Measurements from ENCODE around the gene SRCIN1. TPM values are rescaled to one million over a fixed set of nuclear protein-coding genes. Genes with fewer than 3 reads are reported as not detected.

The SRCIN1 gene
- total RNA-seq, 4 donors from 2014 or later: 11.0 to 36.5 (median 17.4) TPM

GRCh38 chr17:38568274-38568673, 37.5 kb downstream of the SRCIN1 start:
- peaks cover 91% of the 10 kb centered on the region for H3K27me3 ChIP-seq
- TF ChIP-seq POLR2AphosphoS5 (IDR thresholded peaks at IDR 0.05) (no peak), EP300 (IDR thresholded peaks at IDR 0.05) (no peak), POLR2A (IDR thresholded peaks at IDR 0.05) (no peak)
- TF ChIP-seq, protein P1, sequence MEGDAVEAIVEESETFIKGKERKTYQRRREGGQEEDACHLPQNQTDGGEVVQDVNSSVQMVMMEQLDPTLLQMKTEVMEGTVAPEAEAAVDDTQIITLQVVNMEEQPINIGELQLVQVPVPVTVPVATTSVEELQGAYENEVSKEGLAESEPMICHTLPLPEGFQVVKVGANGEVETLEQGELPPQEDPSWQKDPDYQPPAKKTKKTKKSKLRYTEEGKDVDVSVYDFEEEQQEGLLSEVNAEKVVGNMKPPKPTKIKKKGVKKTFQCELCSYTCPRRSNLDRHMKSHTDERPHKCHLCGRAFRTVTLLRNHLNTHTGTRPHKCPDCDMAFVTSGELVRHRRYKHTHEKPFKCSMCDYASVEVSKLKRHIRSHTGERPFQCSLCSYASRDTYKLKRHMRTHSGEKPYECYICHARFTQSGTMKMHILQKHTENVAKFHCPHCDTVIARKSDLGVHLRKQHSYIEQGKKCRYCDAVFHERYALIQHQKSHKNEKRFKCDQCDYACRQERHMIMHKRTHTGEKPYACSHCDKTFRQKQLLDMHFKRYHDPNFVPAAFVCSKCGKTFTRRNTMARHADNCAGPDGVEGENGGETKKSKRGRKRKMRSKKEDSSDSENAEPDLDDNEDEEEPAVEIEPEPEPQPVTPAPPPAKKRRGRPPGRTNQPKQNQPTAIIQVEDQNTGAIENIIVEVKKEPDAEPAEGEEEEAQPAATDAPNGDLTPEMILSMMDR (IDR thresholded peaks at IDR 0.05): no peak
- DNase-seq (ENCODE audit: low spot score in 2 of 2): no peak
- H3K9me3 ChIP-seq: no peaks in the 10 kb centered on the region
- 89% methylated on average over 6 of the region's 6 CpGs for WGBS
- peaks cover 20% of the 10 kb centered on the region for H3K4me1 ChIP-seq
- H3K4me3 ChIP-seq: no peak overlapping the region
- H3K36me3 ChIP-seq: no peaks in the 10 kb centered on the region
- no peak overlapping the region for H3K27ac ChIP-seq

- no peak overlapping the region for H3K4me3 ChIP-seq
Observed at GRCh38 chr17:38567350-38567749, 38.4 kb downstream of the SRCIN1 start.

GRCh38 chr17:38566666-38567031, 39.1 kb downstream of the SRCIN1 start:
- no peak for TF ChIP-seq POLR2A (IDR thresholded peaks at IDR 0.05)
- TF ChIP-seq EP300 (IDR thresholded peaks at IDR 0.05): no peak
- TF ChIP-seq, protein P1 (IDR thresholded peaks at IDR 0.05): no peak
- TF ChIP-seq POLR2AphosphoS5 (IDR thresholded peaks at IDR 0.05): no peak
- Histone ChIP-seq H3K36me3 (no peaks in the 10 kb centered on the region), H3K9me3 (no peaks in the 10 kb centered on the region), H3K4me3 (no peak overlapping the region), H3K4me1 (peaks cover 9% of the 10 kb centered on the region), H3K27me3 (peaks cover 91% of the 10 kb centered on the region), H3K27ac (no peak overlapping the region)
- no peak for DNase-seq (ENCODE audit: low spot score in 2 of 2)
- WGBS: 87% methylated on average over 5 of the region's 5 CpGs

More at GRCh38 chr17:38567350-38567749, 38.4 kb downstream of the SRCIN1 start:
- Histone ChIP-seq H3K4me1 (peaks cover 16% of the 10 kb centered on the region), H3K36me3 (no peaks in the 10 kb centered on the region), H3K27me3 (peaks cover 91% of the 10 kb centered on the region), H3K9me3 (no peaks in the 10 kb centered on the region), H3K27ac (no peak overlapping the region)
- no peak for TF ChIP-seq POLR2A (IDR thresholded peaks at IDR 0.05)
- no peak for TF ChIP-seq POLR2AphosphoS5 (IDR thresholded peaks at IDR 0.05)
- TF ChIP-seq, protein P1 (IDR thresholded peaks at IDR 0.05): no peak
- no peak for TF ChIP-seq EP300 (IDR thresholded peaks at IDR 0.05)
- 100% methylated on average over 1 of the region's 2 CpGs for WGBS
- no peak for DNase-seq (ENCODE audit: low spot score in 2 of 2)

DNA sequence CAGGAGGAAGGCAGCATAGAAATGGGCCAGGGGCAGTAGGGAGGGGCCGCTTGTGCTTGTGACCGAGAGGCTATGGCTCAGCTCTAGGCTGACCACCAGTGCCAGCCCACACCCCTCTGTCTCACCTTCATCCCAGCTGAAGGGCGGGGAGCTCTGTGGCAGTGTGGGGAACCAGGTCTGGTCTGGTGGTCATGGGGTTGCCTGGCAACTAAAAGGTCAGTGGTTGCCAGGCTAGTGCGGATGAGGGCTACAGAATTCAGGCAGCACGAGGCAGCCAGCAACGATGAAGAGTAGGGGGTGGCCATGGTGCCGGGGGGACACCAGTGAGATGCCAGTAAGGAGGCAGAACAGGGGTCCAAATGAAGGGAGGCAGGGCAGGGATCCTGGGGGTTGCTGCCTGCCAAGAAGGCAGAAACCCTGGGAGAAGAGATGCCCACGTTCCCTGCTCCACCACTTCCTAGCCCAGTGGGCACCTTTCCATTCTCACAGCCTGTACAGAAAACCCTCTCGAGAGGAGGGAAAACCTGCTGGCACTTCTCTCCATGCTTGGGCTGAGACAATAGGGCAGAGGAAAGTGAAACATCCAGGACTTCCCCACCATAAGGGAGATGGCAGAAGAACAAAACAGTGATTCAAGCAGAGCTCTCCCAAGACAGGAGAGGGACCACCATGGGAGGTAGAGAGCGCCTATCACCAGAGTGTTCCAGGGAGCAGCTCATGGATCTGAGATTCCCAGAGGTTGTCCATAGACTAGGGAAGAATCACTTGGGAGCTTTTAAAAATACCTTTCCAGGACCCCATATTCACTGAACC, 39.7 kb downstream of the SRCIN1 start:
- H3K27ac ChIP-seq: no peak overlapping the region
- H3K4me1 ChIP-seq: peaks cover 9% of the 10 kb centered on the region
- TF ChIP-seq EP300 (IDR thresholded peaks at IDR 0.05) (no peak), POLR2AphosphoS5 (IDR thresholded peaks at IDR 0.05) (no peak), POLR2A (IDR thresholded peaks at IDR 0.05) (no peak)
- TF ChIP-seq, protein P1 (IDR thresholded peaks at IDR 0.05): no peak
- no peaks in the 10 kb centered on the region for H3K36me3 ChIP-seq
- no peaks in the 10 kb centered on the region for H3K9me3 ChIP-seq
- DNase-seq (ENCODE audit: low spot score in 2 of 2): no peak
- no peak overlapping the region for H3K4me3 ChIP-seq
- 52% methylated on average over 10 of the region's 10 CpGs for WGBS
- H3K27me3 ChIP-seq: peaks cover 92% of the 10 kb centered on the region

- no peak for TF ChIP-seq POLR2A (IDR thresholded peaks at IDR 0.05)
- TF ChIP-seq, protein P1 (IDR thresholded peaks at IDR 0.05): no peak
- TF ChIP-seq POLR2AphosphoS5 (IDR thresholded peaks at IDR 0.05): no peak
- TF ChIP-seq EP300 (IDR thresholded peaks at IDR 0.05): no peak
- no peak for DNase-seq (ENCODE audit: low spot score in 2 of 2)
- Histone ChIP-seq H3K4me1 (peaks cover 17% of the 10 kb centered on the region), H3K27me3 (peaks cover 95% of the 10 kb centered on the region), H3K4me3 (no peak overlapping the region), H3K9me3 (no peaks in the 10 kb centered on the region), H3K27ac (no peak overlapping the region), H3K36me3 (no peaks in the 10 kb centered on the region)
- WGBS: 43% methylated on average over 1 of the region's 6 CpGs
Observed at GRCh38 chr17:38564869-38565268, 40.9 kb downstream of the SRCIN1 start.
